AG09309 (cell line): ENCODE results near the gene MEGF11.

ENCODE experiments used
- DNase-seq: peaks from one replicate; pipeline ENCODE4 v3.0.0-alpha.2; 2010; ENCODE audit warnings: low read depth
- H3K4me3 ChIP-seq: 2 replicates; pipeline ENCODE4 v1.5.1; 2011; ENCODE audit warnings: mild to moderate bottlenecking, low read depth, low read length, moderate library complexity; ENCODE audit not compliant: control insufficient read depth
- CTCF ChIP-seq: IDR thresholded peaks from 2 replicates; pipeline ENCODE4 v1.5.1; 2011; ENCODE audit warnings: mild to moderate bottlenecking, low read depth, low read length, inconsistent platforms; ENCODE audit not compliant: insufficient read depth, control insufficient read depth; ENCODE audit errors: missing control alignments

MEGF11 gene

DNA sequence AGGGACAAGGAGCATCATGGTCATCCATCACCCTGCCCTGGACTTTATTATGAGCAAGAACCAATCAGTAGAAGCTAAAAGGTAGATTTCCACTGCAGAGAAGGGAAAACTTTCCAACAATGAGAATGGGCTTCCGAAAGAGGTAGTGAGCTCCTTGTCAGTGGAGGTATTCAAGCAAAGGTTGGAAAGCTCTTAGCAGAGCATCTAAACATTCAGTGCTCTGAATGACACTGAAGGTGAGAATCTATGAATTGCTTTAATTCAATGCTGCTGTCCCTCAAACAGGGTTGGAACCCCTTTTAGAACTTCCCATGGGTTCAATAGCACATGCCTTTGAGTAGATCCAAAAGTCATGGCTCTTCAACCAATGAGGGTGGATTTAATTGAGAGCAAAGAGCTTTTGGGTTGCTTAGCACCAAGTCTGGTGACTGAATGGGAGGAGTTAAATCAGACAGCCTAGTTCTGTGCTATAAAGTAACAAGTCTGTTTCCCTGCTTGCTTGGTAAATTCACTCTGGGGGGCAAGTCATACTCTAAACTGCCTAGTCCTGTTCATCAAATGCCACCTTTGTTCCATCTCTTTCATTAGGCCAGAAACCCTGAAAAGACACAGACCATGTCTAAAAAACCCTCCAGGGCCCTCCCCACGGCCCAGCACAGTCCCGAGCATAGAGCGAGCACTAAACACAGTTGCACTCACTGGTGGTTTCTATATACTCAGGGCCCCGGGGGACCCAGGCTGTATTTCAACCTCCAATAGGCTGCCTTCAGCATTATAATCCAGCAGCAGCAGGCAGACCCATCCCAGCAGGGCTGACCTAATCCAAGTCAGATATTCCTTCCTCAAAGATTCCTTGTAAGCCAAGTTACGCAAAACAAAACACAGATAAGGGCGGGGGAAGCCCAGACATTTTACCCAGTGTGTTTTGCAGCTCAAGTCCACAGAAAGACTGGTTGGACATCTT lies 161.2 kb downstream of the MEGF11 start:
- TF ChIP-seq CTCF, result no peak
- H3K4me3 ChIP-seq, result no peak overlapping the region
- DNase-seq, result no peak

- H3K4me3 ChIP-seq, result no peak overlapping the region
- TF ChIP-seq CTCF, result no peak
- no peak for DNase-seq
These were observed 164.0 kb downstream of the MEGF11 start for GRCh38 chr15:66089509-66089908.

DNA sequence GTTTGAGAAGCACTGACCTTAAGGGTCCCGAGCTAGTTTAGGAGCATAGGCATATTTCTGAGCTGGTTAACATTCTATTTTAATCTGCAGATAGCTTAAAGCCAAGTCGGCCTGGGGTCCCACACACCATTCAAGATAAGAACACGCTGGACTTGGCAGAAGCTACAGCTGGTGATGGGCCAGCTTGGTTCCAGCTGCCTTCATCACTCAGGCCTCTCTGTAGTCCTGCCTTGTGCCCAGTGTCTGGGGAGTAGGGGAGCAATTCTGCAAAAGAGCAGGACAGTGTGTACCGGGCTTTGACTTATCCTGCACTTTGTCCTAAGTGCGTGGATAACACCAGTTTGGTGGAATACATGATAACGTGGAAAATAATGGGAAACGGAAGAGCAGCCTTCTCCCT lies 164.5 kb downstream of the MEGF11 start:
- no peak for TF ChIP-seq CTCF
- DNase-seq, result no peak
- H3K4me3 ChIP-seq, result no peak overlapping the region

DNA sequence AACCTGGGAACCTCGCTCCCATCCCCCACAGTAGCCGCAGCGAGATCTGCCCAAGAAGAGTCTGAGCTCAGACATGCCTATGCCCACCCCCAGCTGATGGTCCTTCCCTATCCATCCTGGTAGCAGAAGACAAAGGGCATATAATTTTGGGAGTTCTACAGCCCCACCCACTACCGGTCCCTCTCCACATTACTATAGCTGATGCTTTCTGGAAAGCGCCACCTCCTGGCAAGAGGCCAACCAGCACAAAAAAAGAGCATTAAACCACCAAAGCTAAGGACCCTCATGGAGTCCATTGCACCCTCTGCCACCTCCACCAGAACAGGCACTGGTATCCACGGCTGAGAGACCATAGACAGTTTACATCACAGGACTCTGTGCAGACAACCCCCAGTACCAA lies 168.4 kb downstream of the MEGF11 start:
- no peak for TF ChIP-seq CTCF
- H3K4me3 ChIP-seq, result no peak overlapping the region
- no peak for DNase-seq

DNA sequence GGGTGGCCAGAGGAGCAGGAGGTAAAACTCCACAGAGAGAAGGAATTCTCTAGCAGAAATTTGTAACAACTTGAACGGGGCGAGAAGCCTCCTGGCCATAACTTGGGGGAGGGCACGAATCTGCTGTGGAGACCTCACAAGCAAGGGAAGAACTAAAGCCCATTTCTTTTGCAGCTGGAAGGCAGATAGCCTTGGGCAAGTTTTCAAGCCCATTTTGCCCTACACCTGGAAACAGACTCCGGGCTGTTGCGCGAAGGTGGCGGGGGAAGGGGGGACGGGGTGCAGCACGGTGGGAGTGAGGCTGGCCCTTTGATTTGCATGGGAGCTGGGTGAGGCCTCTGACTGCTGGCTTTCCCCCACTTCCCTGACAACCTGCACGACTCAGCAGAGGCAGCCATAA lies 168.8 kb downstream of the MEGF11 start:
- TF ChIP-seq CTCF, result no peak
- no peak for DNase-seq
- H3K4me3 ChIP-seq, result no peak overlapping the region

GRCh38 chr15:66080717-66081398 lies 172.7 kb downstream of the MEGF11 start:
- no peak for TF ChIP-seq CTCF
- DNase-seq, result no peak
- no peak overlapping the region for H3K4me3 ChIP-seq
